OCI-LY7 (cell line): ENCODE measurements around the gene DMXL1.

Source experiments
- EZH2phosphoT487 ChIP-seq: fragments of 200-600 bp; sonication (generic); IDR thresholded peaks from 2 replicates; pipeline ENCODE4 v1.6.1; 2018; ENCODE audit warnings: low read depth, borderline replicate concordance, mild to moderate bottlenecking, mixed run types, antibody characterized with exemption, low read length, moderate library complexity, mixed read lengths
- TF ChIP-seq, protein P1 (sequence below): fragments of 200-600 bp; sonication (generic); conservative IDR thresholded peaks from 2 replicates; pipeline ENCODE4 v1.5.1; 2014; ENCODE audit warnings: mild to moderate bottlenecking, antibody characterized with exemption, low read length, moderate library complexity, mixed read lengths

DNA sequence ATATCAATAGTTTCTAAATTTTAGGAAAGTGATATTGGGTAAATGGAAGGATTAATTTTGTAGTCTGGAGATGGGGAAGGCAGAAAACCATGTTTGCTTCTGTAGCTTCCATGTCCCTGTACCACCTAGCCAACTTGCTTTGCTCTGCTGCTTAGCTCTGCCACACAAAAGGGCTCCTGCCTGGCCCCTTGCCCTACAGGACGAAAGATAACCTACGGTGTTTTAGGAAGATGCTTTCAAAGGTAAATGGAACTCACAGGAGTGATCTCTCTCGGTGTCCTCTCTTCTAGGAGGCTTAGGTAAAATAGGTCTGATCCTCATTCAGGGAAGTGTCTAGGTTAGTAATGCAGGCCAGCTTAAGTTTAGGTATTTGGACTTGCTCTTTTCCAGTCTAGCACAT, 37.8 kb upstream of the DMXL1 start:
- TF ChIP-seq, protein P1, sequence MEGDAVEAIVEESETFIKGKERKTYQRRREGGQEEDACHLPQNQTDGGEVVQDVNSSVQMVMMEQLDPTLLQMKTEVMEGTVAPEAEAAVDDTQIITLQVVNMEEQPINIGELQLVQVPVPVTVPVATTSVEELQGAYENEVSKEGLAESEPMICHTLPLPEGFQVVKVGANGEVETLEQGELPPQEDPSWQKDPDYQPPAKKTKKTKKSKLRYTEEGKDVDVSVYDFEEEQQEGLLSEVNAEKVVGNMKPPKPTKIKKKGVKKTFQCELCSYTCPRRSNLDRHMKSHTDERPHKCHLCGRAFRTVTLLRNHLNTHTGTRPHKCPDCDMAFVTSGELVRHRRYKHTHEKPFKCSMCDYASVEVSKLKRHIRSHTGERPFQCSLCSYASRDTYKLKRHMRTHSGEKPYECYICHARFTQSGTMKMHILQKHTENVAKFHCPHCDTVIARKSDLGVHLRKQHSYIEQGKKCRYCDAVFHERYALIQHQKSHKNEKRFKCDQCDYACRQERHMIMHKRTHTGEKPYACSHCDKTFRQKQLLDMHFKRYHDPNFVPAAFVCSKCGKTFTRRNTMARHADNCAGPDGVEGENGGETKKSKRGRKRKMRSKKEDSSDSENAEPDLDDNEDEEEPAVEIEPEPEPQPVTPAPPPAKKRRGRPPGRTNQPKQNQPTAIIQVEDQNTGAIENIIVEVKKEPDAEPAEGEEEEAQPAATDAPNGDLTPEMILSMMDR, result no peak
- TF ChIP-seq EZH2phosphoT487, result no peak
